ENCODE results near the gene MARCHF11. TPM values are rescaled to one million over a fixed set of nuclear protein-coding genes. Genes with fewer than 3 reads are reported as not detected.

Gene MARCHF11
- total RNA-seq, 1 experiment from 2014 or later = not detected

- Histone ChIP-seq H3K4me1 (ENCODE audit: insufficient read depth, low read length, poor library complexity, severe bottlenecking) (no peaks in the 10 kb centered on the region), H3K4me3 (ENCODE audit: low read depth, low read length, poor library complexity, severe bottlenecking) (no peak overlapping the region), H3K36me3 (ENCODE audit: insufficient read depth, low read length, poor library complexity, severe bottlenecking) (no peaks in the 10 kb centered on the region), H3K27me3 (replicated peaks; ENCODE audit: insufficient read depth, low read depth, low read length, poor library complexity) (no peaks in the 10 kb centered on the region), H3K9me3 (ENCODE audit: low read depth, low read length, poor library complexity, severe bottlenecking) (no peaks in the 10 kb centered on the region), H3K27ac (ENCODE audit: low read depth, low read length, poor library complexity, severe bottlenecking) (no peak overlapping the region)
- DNase-seq (ENCODE audit: low spot score) = no peak
- POLR2A ChIA-PET (ENCODE audit: low non-redundant PET) = no interaction called here
- intact Hi-C loops (cut with micrococcal nuclease; ENCODE audit: unreplicated experiment) = no loop called here
- CTCF ChIA-PET = no interaction called here
- no TSS peak for BruUV-seq (replicated peaks)
- TF ChIP-seq CTCF (conservative IDR thresholded peaks at IDR 0.05; ENCODE audit: low read depth, low read length) (no peak), EZH2 (IDR thresholded peaks at IDR 0.05; ENCODE audit: borderline replicate concordance, low read depth, low read length, poor library complexity, severe bottlenecking) (no peak)
Observed at GRCh38 chr5:16108418-16108817, 71.2 kb downstream of the MARCHF11 start.

- no peaks in the 10 kb centered on the region for H3K4me1 ChIP-seq (ENCODE audit: insufficient read depth, low read length, poor library complexity, severe bottlenecking)
- ChIA-PET CTCF (no interaction called here), POLR2A (ENCODE audit: low non-redundant PET) (no interaction called here)
- no peaks in the 10 kb centered on the region for H3K36me3 ChIP-seq (ENCODE audit: insufficient read depth, low read length, poor library complexity, severe bottlenecking)
- DNase-seq (ENCODE audit: low spot score) = no peak
- intact Hi-C loops (cut with micrococcal nuclease; ENCODE audit: unreplicated experiment) = no loop called here
- H3K27ac ChIP-seq (ENCODE audit: low read depth, low read length, poor library complexity, severe bottlenecking) = no peak overlapping the region
- no peak overlapping the region for H3K4me3 ChIP-seq (ENCODE audit: low read depth, low read length, poor library complexity, severe bottlenecking)
- H3K9me3 ChIP-seq (ENCODE audit: low read depth, low read length, poor library complexity, severe bottlenecking) = no peaks in the 10 kb centered on the region
- no TSS peak for BruUV-seq (replicated peaks)
- TF ChIP-seq EZH2 (IDR thresholded peaks at IDR 0.05; ENCODE audit: borderline replicate concordance, low read depth, low read length, poor library complexity, severe bottlenecking) (no peak), CTCF (conservative IDR thresholded peaks at IDR 0.05; ENCODE audit: low read depth, low read length) (no peak)
- no peaks in the 10 kb centered on the region for H3K27me3 ChIP-seq (replicated peaks; ENCODE audit: insufficient read depth, low read depth, low read length, poor library complexity)
Observed at GRCh38 chr5:16104961-16105360, 74.6 kb downstream of the MARCHF11 start.

GRCh38 chr5:16095612-16096011 lies 84.0 kb downstream of the MARCHF11 start:
- intact Hi-C loops (cut with micrococcal nuclease; ENCODE audit: unreplicated experiment) = no loop called here
- CTCF ChIA-PET = no interaction called here
- Histone ChIP-seq H3K27me3 (replicated peaks; ENCODE audit: insufficient read depth, low read depth, low read length, poor library complexity) (no peaks in the 10 kb centered on the region), H3K36me3 (ENCODE audit: insufficient read depth, low read length, poor library complexity, severe bottlenecking) (no peaks in the 10 kb centered on the region), H3K4me3 (ENCODE audit: low read depth, low read length, poor library complexity, severe bottlenecking) (no peak overlapping the region), H3K27ac (ENCODE audit: low read depth, low read length, poor library complexity, severe bottlenecking) (no peak overlapping the region), H3K9me3 (ENCODE audit: low read depth, low read length, poor library complexity, severe bottlenecking) (no peaks in the 10 kb centered on the region), H3K4me1 (ENCODE audit: insufficient read depth, low read length, poor library complexity, severe bottlenecking) (no peaks in the 10 kb centered on the region)
- DNase-seq (ENCODE audit: low spot score) = no peak
- BruUV-seq (replicated peaks) = no TSS peak
- POLR2A ChIA-PET (ENCODE audit: low non-redundant PET) = no interaction called here
- TF ChIP-seq EZH2 (IDR thresholded peaks at IDR 0.05; ENCODE audit: borderline replicate concordance, low read depth, low read length, poor library complexity, severe bottlenecking) = no peak
- no peak for TF ChIP-seq CTCF (conservative IDR thresholded peaks at IDR 0.05; ENCODE audit: low read depth, low read length)
